Epithelial cell of esophagus (primary cell): ENCODE data around the gene GABRG3.

ENCODE experiments used
- DNase-seq: peaks from one replicate; pipeline ENCODE4 v3.0.0; 2010; ENCODE audit warnings: low read depth
- H3K4me3 ChIP-seq: 2 replicates; pipeline ENCODE4 v1.5.1; 2011; ENCODE audit warnings: mild to moderate bottlenecking, low read length, control low read depth
- CTCF ChIP-seq: IDR thresholded peaks from 2 replicates; pipeline ENCODE4 v1.5.1; 2011; ENCODE audit warnings: low read depth, mild to moderate bottlenecking, low read length, control low read depth, inconsistent platforms; ENCODE audit not compliant: insufficient read depth; ENCODE audit errors: missing control alignments

GABRG3 gene

GRCh38 chr15:27059610-27060202 is 88.7 kb downstream of the GABRG3 start:
- H3K4me3 ChIP-seq, result no peak overlapping the region
- peak; percentile 27 for DNase-seq
- TF ChIP-seq CTCF, result peak; percentile 28

GRCh38 chr15:27061739-27062138 is 90.8 kb downstream of the GABRG3 start:
- no peak overlapping the region for H3K4me3 ChIP-seq
- no peak for TF ChIP-seq CTCF
- no peak for DNase-seq

GRCh38 chr15:27062951-27063350 is 92.0 kb downstream of the GABRG3 start:
- DNase-seq, result no peak
- no peak for TF ChIP-seq CTCF
- no peak overlapping the region for H3K4me3 ChIP-seq

GRCh38 chr15:27064080-27064479 is 93.1 kb downstream of the GABRG3 start:
- TF ChIP-seq CTCF, result no peak
- no peak overlapping the region for H3K4me3 ChIP-seq

GRCh38 chr15:27065151-27065550 is 94.2 kb downstream of the GABRG3 start:
- DNase-seq, result no peak
- TF ChIP-seq CTCF, result no peak
- H3K4me3 ChIP-seq, result no peak overlapping the region

More at GRCh38 chr15:27064080-27064479, 93.1 kb downstream of the GABRG3 start:
- no peak for DNase-seq

- no peak for TF ChIP-seq CTCF
- H3K4me3 ChIP-seq, result no peak overlapping the region
- no peak for DNase-seq
Measured at GRCh38 chr15:27065785-27066184, 94.8 kb downstream of the GABRG3 start.

- H3K4me3 ChIP-seq, result no peak overlapping the region
- no peak for TF ChIP-seq CTCF
- no peak for DNase-seq
Measured at GRCh38 chr15:27066446-27066845, 95.5 kb downstream of the GABRG3 start.
